HG03103 (cell line): Measurements from ENCODE around the gene GATD1.
A peak's percentile ranks its signal among the peaks of the same experiment; 100 is the strongest.

ENCODE experiments used
- ATAC-seq: cut with Tn5 transposase; IDR thresholded peaks from one replicate; pipeline ENCODE4 v1.9.1; 2021; ENCODE audit warnings: low read depth; ENCODE audit not compliant: unreplicated experiment

GATD1 gene

GRCh38 chr11:813072-813455, 35.8 kb upstream of the GATD1 start:
- ATAC-seq = no peak

- no peak for ATAC-seq
Measured at GRCh38 chr11:812390-812789, 35.1 kb upstream of the GATD1 start.

- ATAC-seq = no peak
Measured at GRCh38 chr11:811446-812245, 34.4 kb upstream of the GATD1 start.

GRCh38 chr11:810040-810567, 32.8 kb upstream of the GATD1 start:
- ATAC-seq = no peak

- ATAC-seq = peak; percentile 60
Measured at GRCh38 chr11:809287-810039, 32.2 kb upstream of the GATD1 start, which contains the start of gene RPLP2. TSS of gene RPLP2 (plus strand) at chr11:809967. CDS start at chr11:810235, 268 bp downstream.

DNA sequence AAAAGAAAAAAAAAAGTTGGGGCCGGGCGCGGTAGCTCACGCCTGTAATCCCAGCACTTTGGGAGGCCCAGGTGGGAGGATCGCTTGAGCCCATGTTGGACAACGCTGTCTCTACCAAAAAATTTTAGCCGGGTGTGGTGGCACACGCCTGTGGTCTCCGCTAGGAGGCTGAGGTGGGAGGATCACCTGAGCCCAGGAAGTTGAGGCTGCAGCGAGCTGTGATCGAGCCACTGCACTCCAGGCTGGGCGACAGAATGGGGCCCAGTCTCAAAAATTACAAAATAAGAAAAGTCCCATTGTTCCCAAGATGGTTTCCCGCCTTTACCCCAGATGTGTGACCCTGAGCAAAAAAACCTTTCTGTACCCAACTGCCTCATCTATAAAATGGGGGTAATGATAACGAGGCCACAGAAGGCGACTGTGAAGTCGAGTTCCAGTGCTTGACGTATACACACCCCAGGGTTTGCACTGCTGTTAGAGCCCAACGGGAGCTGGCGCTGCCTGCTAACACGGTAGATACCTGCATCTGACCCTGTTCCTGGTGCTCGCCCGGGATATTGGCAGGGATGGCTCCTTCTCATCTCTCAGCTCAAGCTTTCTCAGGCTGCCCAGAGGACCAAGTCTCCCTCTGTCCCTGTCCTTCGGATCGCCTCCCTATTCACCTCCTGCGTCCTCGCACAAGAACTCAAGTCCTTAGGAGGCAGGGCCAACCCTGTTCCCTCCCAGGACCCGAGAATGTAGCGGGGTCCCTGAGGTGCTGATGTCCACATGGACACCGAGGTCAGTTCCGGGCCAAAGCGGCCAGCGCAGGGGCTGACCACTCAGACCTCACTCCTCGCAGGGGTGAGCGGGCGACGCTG, 31.4 kb upstream of the GATD1 start:
- ATAC-seq = no peak

- ATAC-seq = no peak
Measured at GRCh38 chr11:804599-804964, 27.3 kb upstream of the GATD1 start.

DNA sequence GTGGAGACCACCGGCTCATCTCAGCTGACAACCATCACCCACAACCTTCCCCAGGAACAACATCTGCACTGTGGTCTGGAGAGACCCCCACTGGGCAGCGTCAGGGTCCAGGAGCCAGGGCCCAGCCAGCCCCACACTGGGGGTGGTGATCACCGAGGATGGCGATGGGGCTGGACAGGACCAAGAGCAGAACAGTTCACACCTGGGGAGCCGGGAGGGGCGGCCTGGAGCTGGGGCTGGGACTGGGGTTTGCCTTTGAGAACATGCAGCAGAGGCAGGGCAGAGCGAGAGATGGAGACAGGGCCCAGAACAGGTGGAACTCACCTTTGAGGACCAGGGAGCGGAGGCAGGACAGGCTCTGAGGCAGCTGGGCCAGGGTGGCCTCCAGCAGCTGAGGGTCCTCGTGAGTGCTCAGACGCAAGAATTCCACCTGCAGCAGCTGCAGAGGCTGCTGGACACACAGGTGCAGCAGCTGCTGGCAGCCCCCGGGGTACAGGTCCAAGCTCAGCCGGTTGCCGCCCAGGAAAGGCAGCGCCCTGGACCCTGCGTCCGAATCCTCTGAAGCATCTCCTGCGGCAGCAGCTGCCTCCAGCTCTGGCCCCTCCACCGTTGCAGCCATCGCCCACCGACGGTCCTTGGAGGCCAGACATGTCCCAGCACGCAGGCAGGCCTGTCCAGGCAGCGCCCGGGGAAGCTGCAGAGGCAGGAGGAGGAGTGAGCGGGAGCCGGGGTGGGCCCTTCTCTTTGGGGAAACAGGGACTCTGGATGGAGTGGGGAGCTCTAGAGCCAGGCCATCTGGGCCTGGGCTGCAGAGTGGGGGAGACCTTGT, 26.7 kb upstream of the GATD1 start:
- no peak for ATAC-seq

GRCh38 chr11:803467-803742, 26.1 kb upstream of the GATD1 start:
- ATAC-seq = no peak

DNA sequence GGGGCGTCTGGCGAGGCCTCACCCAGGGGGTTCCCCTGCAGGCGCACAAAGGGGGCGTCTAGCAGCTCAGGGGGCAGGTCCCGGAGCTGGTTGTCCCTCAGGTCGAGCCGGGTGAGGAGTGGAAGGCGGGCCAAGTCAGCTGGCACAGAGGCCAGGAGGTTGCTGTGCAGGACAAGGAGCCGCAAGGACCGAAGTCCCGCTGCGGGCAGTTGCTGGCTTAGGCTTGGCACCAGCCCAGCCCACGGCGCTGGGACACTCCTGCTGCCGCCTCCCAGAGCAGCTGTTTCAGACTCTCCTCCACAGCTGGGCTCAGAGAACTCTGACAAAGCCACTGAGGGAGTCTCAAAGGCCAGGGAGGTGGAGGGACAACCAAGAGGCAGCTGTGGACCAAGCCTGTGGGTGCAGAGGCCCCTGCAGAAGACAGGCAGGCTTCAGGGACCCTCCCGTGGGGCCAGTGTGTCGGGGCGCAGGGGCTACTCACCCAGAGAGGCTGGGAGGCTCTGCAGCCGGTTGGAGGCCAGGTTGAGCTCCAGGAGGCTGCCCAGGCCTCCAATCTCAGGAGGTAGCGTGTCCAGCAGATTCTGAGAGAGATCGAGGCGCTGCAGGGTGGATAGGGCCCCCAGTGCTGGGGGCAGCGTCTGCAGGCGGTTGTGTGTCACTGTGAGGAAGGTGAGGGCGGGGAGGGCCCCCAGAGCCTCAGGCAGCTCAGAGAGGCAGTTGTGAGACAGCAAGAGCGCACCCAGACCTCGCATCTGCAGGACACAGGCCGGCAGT, 25.6 kb upstream of the GATD1 start:
- no peak for ATAC-seq

DNA sequence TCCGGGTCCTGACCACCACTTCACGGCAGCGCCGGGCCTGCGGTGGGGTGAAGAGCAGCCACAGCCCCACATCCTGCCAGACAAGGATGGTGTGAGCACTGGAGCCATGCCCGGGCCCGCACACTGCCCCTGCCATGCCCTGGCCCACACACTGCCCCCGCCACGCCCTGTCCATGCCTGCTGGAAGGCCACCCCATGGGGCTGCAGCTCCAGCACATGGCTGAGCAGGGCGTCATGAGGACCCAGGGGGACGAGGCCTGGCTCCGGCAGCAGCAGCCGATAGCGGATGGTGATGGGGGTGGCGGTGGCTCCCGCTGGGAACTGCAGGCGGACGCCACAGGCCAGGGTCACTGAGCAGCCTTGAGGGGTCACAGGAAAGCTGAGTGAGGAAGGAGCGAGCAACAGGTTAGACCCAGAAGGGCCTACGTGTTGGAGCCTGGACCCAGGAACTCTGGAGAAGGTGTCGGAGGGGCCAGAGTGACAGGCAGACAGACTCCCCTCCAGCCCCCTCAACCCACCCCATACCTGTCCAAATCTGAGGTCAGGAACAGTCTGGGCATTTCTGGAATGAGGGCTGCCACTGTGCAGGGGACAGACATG, 24.8 kb upstream of the GATD1 start:
- ATAC-seq = no peak

- no peak for ATAC-seq
Measured at GRCh38 chr11:801097-801780, 24.0 kb upstream of the GATD1 start.

GRCh38 chr11:800473-800872, 23.2 kb upstream of the GATD1 start:
- no peak for ATAC-seq

- no peak for ATAC-seq
Measured at GRCh38 chr11:799641-800316, 22.5 kb upstream of the GATD1 start.

DNA sequence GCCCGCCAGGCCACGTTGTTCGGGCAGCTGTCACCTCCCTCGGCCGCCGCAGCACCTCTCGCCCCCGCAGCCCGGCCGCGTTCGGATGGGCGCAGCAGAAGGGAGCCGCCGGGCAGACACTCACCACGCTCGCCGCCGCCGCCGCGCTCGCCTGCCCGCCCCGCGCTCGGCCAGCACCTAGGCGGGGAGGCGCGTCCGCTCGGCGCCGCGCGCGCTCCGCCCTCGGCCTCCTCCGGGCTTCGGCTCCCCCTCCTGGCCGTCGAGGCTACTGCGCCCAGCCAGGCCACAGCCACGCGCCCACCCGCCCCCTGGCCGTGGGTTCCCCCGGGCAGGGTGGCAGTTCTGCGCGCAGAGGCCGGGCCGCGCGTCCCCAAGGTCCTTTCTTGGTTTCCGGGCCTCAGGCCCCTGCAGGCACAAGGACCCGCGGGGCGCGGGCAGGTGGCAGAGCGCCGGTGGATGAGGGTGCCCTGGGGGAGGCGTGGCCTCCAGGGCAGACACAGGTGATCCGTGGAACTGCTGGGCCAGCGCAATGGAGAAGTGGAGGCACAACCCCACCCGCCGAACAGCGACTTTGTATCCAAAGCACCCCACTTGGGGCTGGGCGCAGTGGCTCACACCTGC, 20.9 kb upstream of the GATD1 start, which contains the start of gene SLC25A22:
Gene SLC25A22, minus strand, starts transcription at position 189 of the 621 bp plus-strand sequence. CDS start 3,275 bp downstream, outside the sequence.
- peak; percentile 54 for ATAC-seq

- peak; percentile 48 for ATAC-seq
Measured at GRCh38 chr11:797296-798092, 20.2 kb upstream of the GATD1 start.
